Liver (tissue), 9 donors: ENCODE results near the gene KIRREL3. TPM values are rescaled to one million over a fixed set of nuclear protein-coding genes. Genes with fewer than 3 reads are reported as not detected.

Source experiments
- DNase-seq: peaks from one replicate; pipeline ENCODE4 v3.0.0-alpha.2; 2017; ENCODE audit warnings: low spot score
- H3K27ac ChIP-seq, 2 donors: one replicate each; pipeline ENCODE4 v1.7.0; 2013; ENCODE audit warnings: inconsistent platforms in 2 of 2, low read length in 2 of 2, control low read depth in 1 of 2, low read depth in 1 of 2, mild to moderate bottlenecking in 1 of 2
- H3K27me3 ChIP-seq, 4 donors: one replicate each; pipeline versions ENCODE4 v1.6.1 to v1.7.0; 2013; ENCODE audit warnings: low read length in 3 of 4, inconsistent platforms in 1 of 4, mild to moderate bottlenecking in 1 of 4, moderate library complexity in 1 of 4; ENCODE audit not compliant: control insufficient read depth in 4 of 4, insufficient read depth in 4 of 4
- H3K36me3 ChIP-seq, 4 donors: one replicate each; pipeline versions ENCODE4 v1.6.1 to v1.7.0; 2013; ENCODE audit warnings: low read length in 3 of 4, mild to moderate bottlenecking in 3 of 4, low read depth in 1 of 4, moderate library complexity in 1 of 4; ENCODE audit not compliant: control insufficient read depth in 4 of 4, insufficient read depth in 3 of 4
- H3K4me1 ChIP-seq, 4 donors: one replicate each; pipeline versions ENCODE4 v1.6.1 to v1.7.0; 2013; ENCODE audit warnings: low read length in 3 of 4, mild to moderate bottlenecking in 3 of 4, moderate library complexity in 1 of 4; ENCODE audit not compliant: control insufficient read depth in 4 of 4, insufficient read depth in 4 of 4
- H3K4me3 ChIP-seq, 3 donors: one replicate each; pipeline versions ENCODE4 v1.6.1 to v1.7.0; 2013; ENCODE audit warnings: low read length in 3 of 3, control low read depth in 1 of 3, low read depth in 1 of 3, mild to moderate bottlenecking in 1 of 3
- H3K9ac ChIP-seq, 2 donors: one replicate each; pipeline ENCODE4 v1.7.0; 2013; ENCODE audit warnings: low read length in 2 of 2, mild to moderate bottlenecking in 2 of 2, moderate library complexity in 2 of 2, control low read depth in 1 of 2, low read depth in 1 of 2
- H3K9me3 ChIP-seq, 4 donors: one replicate each; pipeline versions ENCODE4 v1.6.1 to v1.7.0; 2013; ENCODE audit warnings: low read length in 3 of 4; ENCODE audit not compliant: control insufficient read depth in 4 of 4
- EGR1 ChIP-seq, 2 donors: IDR thresholded peaks; 2 replicates each; pipeline ENCODE4 v1.6.1; 2016 to 2018; ENCODE audit warnings: antibody characterized with exemption in 2 of 2, low read depth in 2 of 2
- FOXA1 ChIP-seq: IDR thresholded peaks from 2 replicates; pipeline ENCODE4 v1.6.1; 2016; ENCODE audit warnings: antibody characterized with exemption
- FOXA2 ChIP-seq: IDR thresholded peaks from 2 replicates; pipeline ENCODE4 v1.6.1; 2016; ENCODE audit warnings: antibody characterized with exemption
- GABPA ChIP-seq, 2 donors: IDR thresholded peaks in 1 of 2; conservative IDR thresholded peaks in 1 of 2; 2 replicates each; pipeline ENCODE4 v1.6.1; 2016; ENCODE audit warnings: antibody characterized with exemption in 2 of 2, mild to moderate bottlenecking in 1 of 2, moderate library complexity in 1 of 2
- HNF4A ChIP-seq, 2 donors: conservative IDR thresholded peaks; 2 replicates each; pipeline ENCODE4 v1.6.1; 2016; ENCODE audit warnings: antibody characterized with exemption in 2 of 2, mild to moderate bottlenecking in 2 of 2
- HNF4G ChIP-seq: IDR thresholded peaks from 2 replicates; pipeline ENCODE4 v1.6.1; 2016; ENCODE audit warnings: antibody characterized with exemption
- JUND ChIP-seq, 2 donors: IDR thresholded peaks; 2 replicates each; pipeline ENCODE4 v1.6.1; 2016; ENCODE audit warnings: antibody characterized with exemption in 2 of 2
- NR2F2 ChIP-seq: IDR thresholded peaks from 2 replicates; pipeline ENCODE4 v1.6.1; 2016; ENCODE audit warnings: antibody characterized with exemption
- RAD21 ChIP-seq, 2 donors: IDR thresholded peaks; 2 replicates each; pipeline ENCODE4 v1.6.1; 2016; ENCODE audit warnings: antibody characterized with exemption in 2 of 2, mild to moderate bottlenecking in 2 of 2
- RXRA ChIP-seq, 2 donors: IDR thresholded peaks; 2 replicates each; pipeline ENCODE4 v1.6.1; 2017 to 2018; ENCODE audit warnings: antibody characterized with exemption in 2 of 2, mild to moderate bottlenecking in 1 of 2
- SP1 ChIP-seq: IDR thresholded peaks from 2 replicates; pipeline ENCODE4 v1.6.1; 2018; ENCODE audit warnings: antibody characterized with exemption, mild to moderate bottlenecking
- TAF1 ChIP-seq: conservative IDR thresholded peaks from 2 replicates; pipeline ENCODE4 v1.6.1; 2016; ENCODE audit warnings: antibody characterized with exemption, mild to moderate bottlenecking
- WGBS: extraction: QIAGEN DNeasy Blood & Tissue Kit; methylation state at CpG from one replicate; pipeline ENCODE4 v1.1.7; 2013; 5-methylcytosine and 5-hydroxymethylcytosine counted together
- polyA plus RNA-seq, 2 donors: library from polyadenylated mRNA; stranded (reverse) in 1 of 2; unstranded in 1 of 2; fragments of 200-250 nt in 1 of 2; fragments of >200 nt in 1 of 2; fragmentation: Nextera tagmentation in 1 of 2; extraction: Ambion mirVana in 1 of 2; gene quantifications; one replicate each; pipeline versions ENCODE4 v1.2.1 to v1.2.3, GENCODE V29; 2013 to 2015
- total RNA-seq, 2 donors: library from RNA; depleted of rRNA; stranded (reverse); fragments of >200 nt; gene quantifications; one replicate each; pipeline ENCODE4 v1.2.3, GENCODE V29; 2014
- TF ChIP-seq, protein P1 (sequence below): IDR thresholded peaks from 2 replicates; pipeline ENCODE4 v1.6.1; 2016; ENCODE audit warnings: antibody characterized with exemption
- TF ChIP-seq, protein P2 (sequence below): fragments of 150-350 bp; IDR thresholded peaks from 2 replicates; pipeline ENCODE4 v1.5.1; 2017; ENCODE audit warnings: improper control_type of control experiment, low read depth, low read length; ENCODE audit not compliant: missing input control
- TF ChIP-seq, protein P3 (sequence below): IDR thresholded peaks from 2 replicates; pipeline ENCODE4 v1.6.1; 2016; ENCODE audit warnings: antibody characterized with exemption, mild to moderate bottlenecking
- TF ChIP-seq, protein P4 (sequence below): IDR thresholded peaks from 2 replicates; pipeline ENCODE4 v1.6.1; 2016; ENCODE audit warnings: antibody characterized with exemption
- donor health status: healthy.
- donor health status: healthy.
- donor health status: healthy.
- donor health status: healthy.
- donor health status: healthy.

KIRREL3 gene
- total and polyA plus RNA-seq, 4 donors, result 0.03 to 0.29 (median 0.08) TPM; not detected in 1

DNA sequence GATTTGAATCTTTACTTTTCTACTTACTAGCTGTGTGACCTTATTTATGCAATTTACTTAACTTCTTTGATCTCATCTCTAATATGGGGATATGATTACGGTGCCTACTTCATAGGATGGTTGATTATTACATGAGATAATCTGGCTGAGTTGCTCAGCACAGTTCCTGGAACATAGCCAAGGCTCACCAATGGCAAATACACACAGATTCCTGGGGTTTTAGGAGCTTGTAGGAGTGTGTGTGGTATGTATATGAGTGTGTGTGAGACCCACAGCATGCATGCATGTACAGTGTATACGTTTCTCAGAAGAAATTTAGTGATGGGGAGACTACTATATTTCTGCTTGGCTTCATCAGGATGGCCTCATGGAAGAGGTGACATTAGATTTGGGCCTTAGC, 256.9 kb downstream of the KIRREL3 start:
- H3K4me1 ChIP-seq, result peaks cover 0 to 6% (median 4%) of the 10 kb centered on the region in 4 donors
- no peak overlapping the region for H3K4me3 ChIP-seq
- no peaks in the 10 kb centered on the region for H3K9me3 ChIP-seq
- H3K27ac ChIP-seq, result no peak overlapping the region
- no peak for TF ChIP-seq EGR1 (IDR thresholded peaks at IDR 0.05; ENCODE audit: low read depth in 2 of 2)
- no peak for TF ChIP-seq JUND (IDR thresholded peaks at IDR 0.05)
- TF ChIP-seq, protein P1, sequence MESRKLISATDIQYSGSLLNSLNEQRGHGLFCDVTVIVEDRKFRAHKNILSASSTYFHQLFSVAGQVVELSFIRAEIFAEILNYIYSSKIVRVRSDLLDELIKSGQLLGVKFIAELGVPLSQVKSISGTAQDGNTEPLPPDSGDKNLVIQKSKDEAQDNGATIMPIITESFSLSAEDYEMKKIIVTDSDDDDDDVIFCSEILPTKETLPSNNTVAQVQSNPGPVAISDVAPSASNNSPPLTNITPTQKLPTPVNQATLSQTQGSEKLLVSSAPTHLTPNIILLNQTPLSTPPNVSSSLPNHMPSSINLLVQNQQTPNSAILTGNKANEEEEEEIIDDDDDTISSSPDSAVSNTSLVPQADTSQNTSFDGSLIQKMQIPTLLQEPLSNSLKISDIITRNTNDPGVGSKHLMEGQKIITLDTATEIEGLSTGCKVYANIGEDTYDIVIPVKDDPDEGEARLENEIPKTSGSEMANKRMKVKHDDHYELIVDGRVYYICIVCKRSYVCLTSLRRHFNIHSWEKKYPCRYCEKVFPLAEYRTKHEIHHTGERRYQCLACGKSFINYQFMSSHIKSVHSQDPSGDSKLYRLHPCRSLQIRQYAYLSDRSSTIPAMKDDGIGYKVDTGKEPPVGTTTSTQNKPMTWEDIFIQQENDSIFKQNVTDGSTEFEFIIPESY, result no peak
- TF ChIP-seq HNF4A (conservative IDR thresholded peaks at IDR 0.05), result no peak
- TF ChIP-seq NR2F2, result no peak
- no peak for TF ChIP-seq TAF1
- TF ChIP-seq, protein P2, sequence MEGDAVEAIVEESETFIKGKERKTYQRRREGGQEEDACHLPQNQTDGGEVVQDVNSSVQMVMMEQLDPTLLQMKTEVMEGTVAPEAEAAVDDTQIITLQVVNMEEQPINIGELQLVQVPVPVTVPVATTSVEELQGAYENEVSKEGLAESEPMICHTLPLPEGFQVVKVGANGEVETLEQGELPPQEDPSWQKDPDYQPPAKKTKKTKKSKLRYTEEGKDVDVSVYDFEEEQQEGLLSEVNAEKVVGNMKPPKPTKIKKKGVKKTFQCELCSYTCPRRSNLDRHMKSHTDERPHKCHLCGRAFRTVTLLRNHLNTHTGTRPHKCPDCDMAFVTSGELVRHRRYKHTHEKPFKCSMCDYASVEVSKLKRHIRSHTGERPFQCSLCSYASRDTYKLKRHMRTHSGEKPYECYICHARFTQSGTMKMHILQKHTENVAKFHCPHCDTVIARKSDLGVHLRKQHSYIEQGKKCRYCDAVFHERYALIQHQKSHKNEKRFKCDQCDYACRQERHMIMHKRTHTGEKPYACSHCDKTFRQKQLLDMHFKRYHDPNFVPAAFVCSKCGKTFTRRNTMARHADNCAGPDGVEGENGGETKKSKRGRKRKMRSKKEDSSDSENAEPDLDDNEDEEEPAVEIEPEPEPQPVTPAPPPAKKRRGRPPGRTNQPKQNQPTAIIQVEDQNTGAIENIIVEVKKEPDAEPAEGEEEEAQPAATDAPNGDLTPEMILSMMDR, result no peak
- no peak for TF ChIP-seq SP1
- TF ChIP-seq, protein P3, sequence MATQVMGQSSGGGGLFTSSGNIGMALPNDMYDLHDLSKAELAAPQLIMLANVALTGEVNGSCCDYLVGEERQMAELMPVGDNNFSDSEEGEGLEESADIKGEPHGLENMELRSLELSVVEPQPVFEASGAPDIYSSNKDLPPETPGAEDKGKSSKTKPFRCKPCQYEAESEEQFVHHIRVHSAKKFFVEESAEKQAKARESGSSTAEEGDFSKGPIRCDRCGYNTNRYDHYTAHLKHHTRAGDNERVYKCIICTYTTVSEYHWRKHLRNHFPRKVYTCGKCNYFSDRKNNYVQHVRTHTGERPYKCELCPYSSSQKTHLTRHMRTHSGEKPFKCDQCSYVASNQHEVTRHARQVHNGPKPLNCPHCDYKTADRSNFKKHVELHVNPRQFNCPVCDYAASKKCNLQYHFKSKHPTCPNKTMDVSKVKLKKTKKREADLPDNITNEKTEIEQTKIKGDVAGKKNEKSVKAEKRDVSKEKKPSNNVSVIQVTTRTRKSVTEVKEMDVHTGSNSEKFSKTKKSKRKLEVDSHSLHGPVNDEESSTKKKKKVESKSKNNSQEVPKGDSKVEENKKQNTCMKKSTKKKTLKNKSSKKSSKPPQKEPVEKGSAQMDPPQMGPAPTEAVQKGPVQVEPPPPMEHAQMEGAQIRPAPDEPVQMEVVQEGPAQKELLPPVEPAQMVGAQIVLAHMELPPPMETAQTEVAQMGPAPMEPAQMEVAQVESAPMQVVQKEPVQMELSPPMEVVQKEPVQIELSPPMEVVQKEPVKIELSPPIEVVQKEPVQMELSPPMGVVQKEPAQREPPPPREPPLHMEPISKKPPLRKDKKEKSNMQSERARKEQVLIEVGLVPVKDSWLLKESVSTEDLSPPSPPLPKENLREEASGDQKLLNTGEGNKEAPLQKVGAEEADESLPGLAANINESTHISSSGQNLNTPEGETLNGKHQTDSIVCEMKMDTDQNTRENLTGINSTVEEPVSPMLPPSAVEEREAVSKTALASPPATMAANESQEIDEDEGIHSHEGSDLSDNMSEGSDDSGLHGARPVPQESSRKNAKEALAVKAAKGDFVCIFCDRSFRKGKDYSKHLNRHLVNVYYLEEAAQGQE, result no peak
- TF ChIP-seq RAD21 (IDR thresholded peaks at IDR 0.05), result no peak
- no peaks in the 10 kb centered on the region for H3K27me3 ChIP-seq
- no peak for DNase-seq
- H3K9ac ChIP-seq, result no peak overlapping the region
- no peaks in the 10 kb centered on the region for H3K36me3 ChIP-seq
- 60% methylated on average over 2 of the region's 2 CpGs for whole genome bisulfite sequencing

DNA sequence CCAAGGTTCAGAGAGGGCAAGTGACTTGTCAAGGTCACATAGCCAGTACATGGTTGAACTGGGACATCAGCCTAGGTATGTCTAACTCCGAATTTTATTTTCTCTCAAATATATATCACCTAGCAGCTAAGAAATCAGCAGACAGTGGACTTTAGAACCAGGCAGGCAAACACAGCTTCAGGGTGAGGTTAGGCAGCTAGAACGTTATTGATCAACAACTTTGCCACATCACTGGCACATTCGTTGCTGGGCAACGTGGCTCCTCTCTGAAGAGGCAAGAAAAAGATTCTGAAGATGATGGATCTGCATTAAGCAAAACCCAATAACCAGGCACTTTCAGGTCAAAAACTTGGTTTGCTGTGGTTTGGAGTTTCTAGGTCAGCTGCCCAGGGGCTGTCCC, 258.0 kb downstream of the KIRREL3 start:
- Histone ChIP-seq H3K9me3 (no peaks in the 10 kb centered on the region), H3K27ac (no peak overlapping the region), H3K4me1 (peaks cover 0 to 6% (median 4%) of the 10 kb centered on the region in 4 donors), H3K27me3 (no peaks in the 10 kb centered on the region), H3K4me3 (no peak overlapping the region), H3K9ac (no peak overlapping the region), H3K36me3 (no peaks in the 10 kb centered on the region)
- DNase-seq, result no peak
- WGBS, result 30% methylated on average over 4 of the region's 4 CpGs
- peak; percentile 86 to 87 for TF ChIP-seq HNF4A (conservative IDR thresholded peaks at IDR 0.05)
- TF ChIP-seq, protein P2, result no peak
- no peak for TF ChIP-seq NR2F2
- no peak for TF ChIP-seq GABPA (IDR thresholded peaks at IDR 0.05 in 1 of 2, conservative IDR thresholded peaks at IDR 0.05 in 1 of 2)
- TF ChIP-seq HNF4G, result peak; percentile 73
- TF ChIP-seq, protein P1, result no peak
- peak; percentile 42 to 54 for TF ChIP-seq RXRA (IDR thresholded peaks at IDR 0.05)
- no peak for TF ChIP-seq JUND (IDR thresholded peaks at IDR 0.05)
- no peak for TF ChIP-seq FOXA2
- no peak for TF ChIP-seq FOXA1
- TF ChIP-seq RAD21 (IDR thresholded peaks at IDR 0.05), result peak in 1 of 2 donors; percentile 25
- no peak for TF ChIP-seq EGR1 (IDR thresholded peaks at IDR 0.05; ENCODE audit: low read depth in 2 of 2)
- peak; percentile 68 for TF ChIP-seq SP1
- no peak for TF ChIP-seq TAF1
- TF ChIP-seq, protein P4, sequence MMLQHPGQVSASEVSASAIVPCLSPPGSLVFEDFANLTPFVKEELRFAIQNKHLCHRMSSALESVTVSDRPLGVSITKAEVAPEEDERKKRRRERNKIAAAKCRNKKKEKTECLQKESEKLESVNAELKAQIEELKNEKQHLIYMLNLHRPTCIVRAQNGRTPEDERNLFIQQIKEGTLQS, result no peak
